ENCODE measurements around the gene GPR132. TPM values are rescaled to one million over a fixed set of nuclear protein-coding genes. Genes with fewer than 3 reads are reported as not detected.
A peak's percentile ranks its signal among the peaks of the same experiment; 100 is the strongest.

The GPR132 gene
- polyA plus RNA-seq, 2 of the 4 experiments (the other 2 are of a cell fraction), result 0.18 to 0.19 TPM

- TF ChIP-seq ZNF302 (CRISPR knock-in tag; IDR thresholded peaks at IDR 0.05) (no peak; the same call in 1 of the 2 replicates), CBX2 (IDR thresholded peaks at IDR 0.05; ENCODE audit: borderline replicate concordance, low read depth) (no peak), USF2 (IDR thresholded peaks at IDR 0.05) (no peak), POLR2AphosphoS2 (conservative IDR thresholded peaks at IDR 0.05; ENCODE audit: low read length) (no peak), PHF8 (IDR thresholded peaks at IDR 0.05; ENCODE audit: borderline replicate concordance, low read depth) (no peak), RFX5 (IDR thresholded peaks at IDR 0.05) (no peak), RCOR1 (IDR thresholded peaks at IDR 0.05; ENCODE audit: low read depth, low read length) (no peak), EP300 (IDR thresholded peaks at IDR 0.05) (peak in 1 of 2 experiments; percentile 65; a peak in 1 of 5 replicates), ZFP36 (IDR thresholded peaks at IDR 0.05; ENCODE audit: borderline replicate concordance, partially characterized antibody) (no peak), RARB (CRISPR knock-in tag; IDR thresholded peaks at IDR 0.05) (peak; percentile 88), MAFK (IDR thresholded peaks at IDR 0.05; ENCODE audit: partially characterized antibody) (no peak), SMC3 (IDR thresholded peaks at IDR 0.05) (no peak; the same call in 2 of the 3 replicates), RNF2 (IDR thresholded peaks at IDR 0.05; ENCODE audit: borderline replicate concordance, low read depth) (no peak), TP53 (CRISPR knock-in tag; IDR thresholded peaks at IDR 0.05) (no peak; the same call in 1 of the 2 replicates), CEBPB (IDR thresholded peaks at IDR 0.05) (peak in 1 of 2 experiments; percentile 26; a peak in 1 of 4 replicates), HMGXB4 (CRISPR knock-in tag; IDR thresholded peaks at IDR 0.05; ENCODE audit: borderline replicate concordance) (no peak), SREBF2 (IDR thresholded peaks at IDR 0.05) (no peak), HOXA7 (CRISPR knock-in tag; IDR thresholded peaks at IDR 0.05) (peak; percentile 69; the same call in 1 of the 2 replicates), NPAS2 (CRISPR knock-in tag; IDR thresholded peaks at IDR 0.05; ENCODE audit: borderline replicate concordance) (no peak; the same call in 1 of the 2 replicates), CHD2 (IDR thresholded peaks at IDR 0.05; ENCODE audit: low read length, partially characterized antibody) (no peak), HOXB13 (CRISPR knock-in tag; IDR thresholded peaks at IDR 0.05; ENCODE audit: low read depth) (peak; percentile 39; the same call in 1 of the 2 replicates), KDM1A (IDR thresholded peaks at IDR 0.05; ENCODE audit: low read depth) (peak; percentile 1; the same call in 1 of the 2 replicates), E2F6 (IDR thresholded peaks at IDR 0.05; ENCODE audit: borderline replicate concordance, low read depth) (0 out of 2 replicates have a peak, but pooled peaks have one; percentile 6), PBX3 (IDR thresholded peaks at IDR 0.05) (peak; percentile 46), ZSCAN20 (CRISPR knock-in tag; IDR thresholded peaks at IDR 0.05) (no peak)
These were observed 23.0 kb upstream of the GPR132 start (continued) for GRCh38 chr14:105087963-105088811.

All from A549 (cell line).